Activated CD8-positive, alpha-beta memory T cell treated with anti-CD3 and anti-CD28 coated beads for 24 hours (primary cell): ENCODE measurements around the gene DNAAF1.
"Not testable (repeated sequence)": the region's sequence is repeated elsewhere in the genome, so short reads cannot be mapped to it uniquely, and the experiment has no call there.

Experiments used
- DNase-seq: peaks from one replicate; pipeline ENCODE4 v3.0.0-alpha.2; 2020

The DNAAF1 gene

DNA sequence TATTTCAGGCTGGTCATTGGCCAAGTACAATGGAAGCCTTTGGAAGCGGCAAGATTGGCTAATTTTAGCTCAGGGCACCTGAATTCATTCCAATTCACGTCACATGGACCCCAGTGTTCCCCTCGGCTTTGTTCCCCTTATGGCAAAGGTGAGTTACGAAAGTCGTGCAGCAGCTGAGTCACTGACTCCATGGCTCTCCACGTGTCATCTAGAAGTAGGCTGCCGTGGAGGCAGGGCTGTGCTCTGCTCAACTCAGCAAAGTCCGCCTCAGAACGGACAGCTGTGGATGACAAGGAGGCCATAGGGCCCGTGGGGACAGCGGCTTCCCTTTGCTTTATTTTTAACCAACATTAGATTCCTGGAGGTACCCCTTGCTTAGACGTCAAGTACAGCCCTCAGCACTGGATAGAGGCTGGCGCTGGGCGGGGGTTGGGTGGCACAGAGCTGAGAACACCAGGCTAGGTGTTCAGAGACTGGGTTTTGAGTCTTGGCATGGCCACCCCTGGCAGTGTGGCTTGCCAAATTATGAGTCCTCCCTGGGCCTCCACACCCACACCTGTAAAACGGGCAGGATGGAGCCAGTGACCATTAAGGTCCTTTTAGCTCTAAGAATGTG is 69.5 kb downstream of the DNAAF1 start:
- no peak for DNase-seq

- DNase-seq = no peak
Measured at GRCh38 chr16:84215531-84215930, 70.4 kb downstream of the DNAAF1 start.

- DNase-seq = not testable (repeated sequence)
Measured at GRCh38 chr16:84216144-84216543, 71.0 kb downstream of the DNAAF1 start.

- no peak for DNase-seq
Measured at GRCh38 chr16:84218176-84218823, 73.2 kb downstream of the DNAAF1 start.

- no peak for DNase-seq
Measured at GRCh38 chr16:84218956-84219355, 73.8 kb downstream of the DNAAF1 start.

GRCh38 chr16:84220851-84221250 is 75.7 kb downstream of the DNAAF1 start:
- DNase-seq = no peak

GRCh38 chr16:84223456-84223855 is 78.3 kb downstream of the DNAAF1 start:
- DNase-seq = no peak

DNA sequence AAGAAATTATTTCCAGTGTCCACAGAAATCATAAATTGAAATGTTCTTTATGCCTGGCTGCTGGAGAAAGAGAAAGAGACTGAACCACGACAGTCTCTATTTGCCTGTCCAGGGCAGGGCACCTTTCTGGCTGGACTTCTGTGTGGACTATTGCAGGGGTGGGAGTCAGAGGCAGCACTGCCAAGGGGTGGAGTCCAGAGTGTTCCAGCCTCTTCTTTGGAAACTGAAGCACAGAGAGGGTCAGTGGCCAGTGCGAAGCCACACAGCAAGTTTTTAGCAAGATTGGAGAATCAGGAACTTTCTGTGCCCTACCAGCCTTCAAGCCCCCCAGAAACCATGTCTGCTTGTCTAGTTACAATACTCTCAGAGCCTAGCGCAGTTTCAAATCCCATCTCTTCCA is 79.4 kb downstream of the DNAAF1 start:
- DNase-seq = no peak

DNA sequence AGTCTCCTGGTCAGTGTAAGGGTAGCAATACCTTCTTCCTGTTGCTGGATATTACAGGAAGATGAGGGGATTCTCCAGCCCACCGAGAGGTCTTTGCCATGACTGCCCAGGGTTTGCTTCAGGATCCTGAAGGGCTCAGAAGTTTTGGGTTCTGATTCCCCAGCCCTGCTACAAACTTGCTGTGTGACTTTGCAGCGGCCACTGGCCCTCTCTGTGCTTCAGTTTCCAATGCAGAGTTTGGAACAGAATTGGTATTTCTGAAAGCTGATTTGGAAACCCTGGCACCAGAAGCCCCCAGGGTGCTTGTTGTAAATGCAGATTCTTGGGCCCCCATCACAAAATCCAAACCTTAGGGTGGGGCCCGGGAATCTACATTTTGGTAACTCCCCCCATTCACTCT is 80.0 kb downstream of the DNAAF1 start:
- DNase-seq = no peak

- no peak for DNase-seq
Measured at GRCh38 chr16:84225571-84225970, 80.5 kb downstream of the DNAAF1 start.

DNA sequence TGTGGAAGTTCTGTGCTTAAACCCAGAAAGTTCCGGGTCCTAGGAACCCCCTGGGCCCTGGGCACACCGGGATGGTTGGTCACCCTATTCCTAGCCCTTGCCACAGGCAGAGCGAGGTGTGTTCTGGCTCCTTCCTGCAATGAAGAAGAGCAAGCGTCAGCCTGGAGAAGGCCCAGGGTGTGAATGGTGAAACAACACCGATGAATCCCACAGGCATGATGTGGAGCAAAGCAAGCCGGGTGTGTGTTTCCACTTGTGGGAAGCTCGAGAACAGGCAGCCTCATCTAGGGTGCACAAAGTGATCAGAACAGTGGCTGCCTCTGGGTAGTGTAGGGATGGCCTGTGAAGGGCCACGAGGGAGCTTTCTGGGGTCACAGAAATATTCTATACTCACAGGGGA is 80.9 kb downstream of the DNAAF1 start:
- DNase-seq = no peak
